ENCODE measurements around the gene STC2. TPM values are rescaled to one million over a fixed set of nuclear protein-coding genes. Genes with fewer than 3 reads are reported as not detected.

STC2 gene
- total RNA-seq, 1 donor from 2014 or later: 12.1 TPM

GRCh38 chr5:173314166-173314952 lies 13.9 kb downstream of the STC2 start:
- no peak for DNase-seq (ENCODE audit: low read depth in 2 of 2)

DNA sequence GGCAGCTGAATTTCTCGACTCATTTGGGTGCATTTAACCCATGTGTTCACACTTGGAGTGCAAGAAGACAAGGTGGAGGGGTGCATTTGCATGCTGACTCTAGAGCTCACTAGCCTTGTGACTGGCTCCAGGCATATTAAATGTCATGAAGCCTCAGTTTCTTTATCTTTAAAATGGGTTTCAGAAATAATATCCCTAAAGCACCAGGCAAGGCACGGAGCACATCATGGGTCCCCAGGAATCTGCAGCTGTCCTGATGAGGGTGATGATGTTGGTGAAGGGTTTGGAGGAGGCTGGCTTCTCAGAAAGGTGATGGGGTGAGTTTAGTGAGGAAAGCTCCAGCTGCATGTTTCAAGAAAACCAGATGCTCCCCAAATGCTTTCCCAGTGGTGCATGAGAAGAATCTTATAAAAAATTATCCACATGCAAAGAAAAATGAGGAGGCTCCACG lies 14.8 kb downstream of the STC2 start:
- no peak for DNase-seq (ENCODE audit: low read depth in 2 of 2)

- DNase-seq (ENCODE audit: low read depth in 2 of 2): no peak
Measured at GRCh38 chr5:173312821-173313220, 15.4 kb downstream of the STC2 start.

GRCh38 chr5:173311818-173312585 lies 16.2 kb downstream of the STC2 start:
- no peak for DNase-seq (ENCODE audit: low read depth in 2 of 2)

GRCh38 chr5:173310861-173311785 lies 17.1 kb downstream of the STC2 start:
- no peak for DNase-seq (ENCODE audit: low read depth in 2 of 2)

DNA sequence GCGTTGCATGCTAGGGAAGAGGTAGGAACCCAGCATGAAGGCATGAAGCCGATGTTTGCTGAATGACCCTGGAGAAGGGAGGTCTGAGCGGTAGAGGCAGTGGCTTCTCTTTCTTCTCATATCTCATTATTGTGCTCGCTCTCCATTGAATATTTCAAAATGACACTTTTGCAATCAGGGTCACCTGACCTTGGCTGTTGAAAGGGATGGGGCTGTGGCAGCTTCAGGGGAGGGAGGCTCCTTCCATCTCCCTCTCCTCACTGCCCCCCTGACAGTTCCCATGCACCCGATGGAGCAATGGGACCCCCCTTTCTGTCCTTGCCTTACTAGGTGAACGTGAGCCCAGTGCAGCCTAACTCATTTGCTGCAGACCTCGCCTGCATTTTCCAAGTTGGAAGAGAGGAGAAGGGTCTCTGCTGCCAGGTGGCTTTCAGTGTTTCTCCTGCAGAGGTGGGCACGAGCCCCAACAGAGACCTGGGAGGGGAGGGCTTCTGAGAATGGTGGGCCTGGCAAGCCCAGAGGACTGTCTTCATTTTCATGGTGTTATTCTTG lies 17.9 kb downstream of the STC2 start:
- no peak for DNase-seq (ENCODE audit: low read depth in 2 of 2)

GRCh38 chr5:173309731-173310130 lies 18.5 kb downstream of the STC2 start:
- DNase-seq (ENCODE audit: low read depth in 2 of 2): no peak

DNA sequence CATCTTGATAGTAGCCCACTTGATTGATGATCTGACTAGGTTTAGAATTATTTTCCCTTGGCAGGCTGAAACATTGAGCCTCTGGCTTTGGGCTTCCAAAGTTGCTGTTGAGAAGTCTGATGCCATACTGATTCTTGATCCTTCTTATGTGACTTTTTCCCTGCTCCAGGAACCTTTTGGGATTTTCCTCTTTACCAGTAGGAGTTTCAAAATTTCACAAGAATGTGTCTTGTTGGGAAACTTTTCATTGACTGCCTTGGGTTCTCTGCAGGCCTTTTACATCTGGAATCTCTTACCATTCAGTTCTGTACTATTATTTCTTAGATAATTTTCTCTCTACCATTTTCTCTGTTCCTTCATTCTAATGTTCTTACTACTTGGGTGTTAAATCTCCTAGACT lies 20.0 kb downstream of the STC2 start:
- no peak for DNase-seq (ENCODE audit: low read depth in 2 of 2)

DNA sequence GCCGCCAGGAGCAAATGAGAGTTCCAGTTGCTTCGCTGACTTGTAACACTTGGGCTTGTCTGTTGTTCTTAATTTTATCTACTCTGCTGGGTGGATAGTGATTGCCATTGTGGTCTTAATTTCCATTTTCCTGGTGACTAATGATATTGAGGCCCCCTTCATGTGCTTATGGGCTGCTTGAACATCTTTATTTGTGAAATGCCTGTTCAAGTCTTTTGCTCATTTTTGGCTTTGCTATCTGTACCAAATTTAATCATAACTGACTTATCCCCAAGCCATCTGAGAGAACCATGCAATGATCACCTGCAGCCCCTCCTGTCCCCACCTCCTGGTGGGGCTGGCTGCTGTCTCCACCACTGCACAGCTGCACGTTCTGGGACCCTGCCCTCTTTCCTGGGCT lies 20.5 kb downstream of the STC2 start:
- DNase-seq (ENCODE audit: low read depth in 2 of 2): no peak

- DNase-seq (ENCODE audit: low read depth in 2 of 2): no peak
Measured at GRCh38 chr5:173306695-173307094, 21.5 kb downstream of the STC2 start.

GRCh38 chr5:173304591-173304988 lies 23.6 kb downstream of the STC2 start:
- no peak for DNase-seq (ENCODE audit: low read depth in 2 of 2)

GRCh38 chr5:173303878-173304590 lies 24.2 kb downstream of the STC2 start:
- DNase-seq (ENCODE audit: low read depth in 2 of 2): no peak

DNA sequence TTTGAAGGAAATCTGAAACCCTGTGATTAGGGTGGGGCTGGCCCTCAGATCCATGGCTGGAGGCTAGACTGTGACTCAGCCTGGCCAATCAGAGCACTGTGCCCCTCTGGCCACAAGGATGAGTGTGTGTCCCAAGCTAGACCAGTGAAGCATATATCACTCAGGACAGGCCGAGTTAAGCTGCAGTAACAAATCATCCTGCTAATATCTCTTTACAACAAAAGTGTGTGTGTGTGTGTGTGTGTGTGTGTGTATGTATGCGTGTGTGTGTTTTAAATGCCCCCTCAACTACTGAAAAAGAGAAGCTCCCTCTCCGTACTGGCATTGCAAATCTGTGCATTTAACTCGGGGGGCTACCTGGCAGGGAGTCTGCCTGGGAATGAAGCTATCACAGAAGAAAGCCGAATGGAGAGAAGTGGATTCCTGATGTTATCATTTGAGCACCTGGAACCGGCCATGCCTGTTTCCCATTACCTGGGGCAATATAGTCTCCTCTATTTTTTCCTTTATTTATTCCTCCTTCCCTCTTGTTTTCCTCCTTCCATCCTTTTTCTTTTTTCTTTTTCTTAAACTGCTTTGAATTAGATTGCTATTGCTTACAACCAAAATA lies 25.6 kb downstream of the STC2 start:
- DNase-seq (ENCODE audit: low read depth in 2 of 2): no peak

GRCh38 chr5:173301695-173302545 lies 26.3 kb downstream of the STC2 start:
- DNase-seq (ENCODE audit: low read depth in 2 of 2): peak in 1 of 2 donors; percentile 12

GRCh38 chr5:173300389-173301047 lies 27.7 kb downstream of the STC2 start:
- DNase-seq (ENCODE audit: low read depth in 2 of 2): no peak

- no peak for DNase-seq (ENCODE audit: low read depth in 2 of 2)
Measured at GRCh38 chr5:173299820-173300219, 28.4 kb downstream of the STC2 start.

GRCh38 chr5:173298213-173298926 lies 29.8 kb downstream of the STC2 start:
- no peak for DNase-seq (ENCODE audit: low read depth in 2 of 2)

DNA sequence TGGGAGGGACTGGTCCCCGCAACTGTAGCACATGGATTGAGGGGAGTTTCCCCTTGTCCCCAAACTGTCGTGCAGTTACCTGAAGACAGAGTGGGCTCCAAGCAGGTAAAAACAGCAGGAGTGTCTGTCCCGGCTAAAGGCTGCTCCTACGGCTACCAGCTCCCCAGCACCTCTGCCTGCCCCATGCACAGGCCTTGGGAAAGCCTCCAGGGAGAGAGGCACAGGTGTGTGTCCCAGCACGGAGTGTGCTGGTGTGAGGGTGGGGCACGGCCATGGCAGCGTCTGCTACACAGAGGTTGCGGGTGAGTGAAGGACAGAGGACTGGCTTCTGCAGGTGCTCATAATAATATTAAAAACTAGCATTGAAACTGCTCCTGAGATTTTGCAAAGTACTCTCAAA lies 30.4 kb downstream of the STC2 start:
- no peak for DNase-seq (ENCODE audit: low read depth in 2 of 2)

All from dermis microvascular lymphatic vessel endothelial cell (primary cell).